ENCODE data around the gene PEPD.

- TF ChIP-seq CTCF (IDR thresholded peaks at IDR 0.05 in 2 of 3, conservative IDR thresholded peaks at IDR 0.05 in 1 of 3; ENCODE audit: borderline replicate concordance in 1 of 3, insufficient read depth in 1 of 3, low read depth in 2 of 3, low read length in 2 of 3) (no peak), POLR2A (IDR thresholded peaks at IDR 0.05; ENCODE audit: borderline replicate concordance, extremely low read depth, insufficient read depth, insufficient read length) (no peak), EZH2 (IDR thresholded peaks at IDR 0.05) (no peak), RAD21 (IDR thresholded peaks at IDR 0.05; ENCODE audit: low read depth) (no peak), POLR2AphosphoS5 (IDR thresholded peaks at IDR 0.05; ENCODE audit: low read depth, low read length) (no peak), SIN3A (IDR thresholded peaks at IDR 0.05; ENCODE audit: low read depth) (no peak), CEBPB (IDR thresholded peaks at IDR 0.05; ENCODE audit: low read depth) (no peak), ATF3 (IDR thresholded peaks at IDR 0.05) (no peak), MAX (IDR thresholded peaks at IDR 0.05) (no peak), EZH2phosphoT487 (IDR thresholded peaks at IDR 0.05; ENCODE audit: borderline replicate concordance) (no peak), REST (IDR thresholded peaks at IDR 0.05; ENCODE audit: low read depth) (no peak), ELF1 (IDR thresholded peaks at IDR 0.05; ENCODE audit: borderline replicate concordance, low read depth) (no peak)
Measured at GRCh38 chr19:33500586-33500985, 21.0 kb downstream of the PEPD start.

All from HCT116 (cell line).